Neural progenitor cell (in vitro differentiated cells): ENCODE results near the gene KISS1R.

Source experiments
- EZH2 ChIP-seq: fragments of 200-600 bp; sonication (generic); IDR thresholded peaks from 2 replicates; pipeline ENCODE4 v1.6.1; 2017; ENCODE audit warnings: antibody characterized with exemption, mild to moderate bottlenecking, moderate library complexity
- TF ChIP-seq, protein P1 (sequence below): fragments of 200-600 bp; sonication (generic); IDR thresholded peaks from 2 replicates; pipeline ENCODE4 v1.5.1; 2017; ENCODE audit warnings: antibody characterized with exemption, mild to moderate bottlenecking

DNA sequence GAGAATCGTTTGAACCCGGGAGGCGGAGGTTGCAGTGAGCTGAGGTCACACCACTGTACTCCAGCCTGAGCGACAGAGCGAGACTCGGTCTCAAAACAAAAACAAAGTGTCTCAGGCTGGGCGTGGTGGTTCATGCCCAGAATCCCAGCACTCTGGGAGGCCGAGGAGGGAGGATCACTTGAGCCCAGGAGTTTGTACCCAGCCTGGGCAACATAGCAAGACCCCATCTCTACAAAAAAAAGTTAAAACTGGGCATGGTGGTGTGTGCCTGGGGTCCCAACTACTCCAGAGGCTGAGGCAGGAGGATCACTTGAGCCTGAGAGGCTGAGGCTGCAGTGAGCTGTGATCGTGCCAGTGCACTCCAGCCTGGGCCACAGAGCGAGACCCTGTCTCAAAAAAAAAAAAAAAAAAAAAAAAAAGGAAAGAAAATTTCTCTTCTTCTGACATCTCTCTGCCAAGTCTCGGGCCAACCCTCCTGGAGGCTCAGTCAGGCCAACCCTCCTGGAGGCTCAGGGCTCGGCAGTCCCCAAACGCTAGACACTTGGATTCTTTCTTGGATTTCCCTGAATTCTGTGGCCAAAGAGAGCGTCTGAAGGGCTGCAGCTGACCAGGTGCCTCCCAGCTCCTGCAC lies 35.0 kb downstream of the KISS1R start:
- TF ChIP-seq, protein P1, sequence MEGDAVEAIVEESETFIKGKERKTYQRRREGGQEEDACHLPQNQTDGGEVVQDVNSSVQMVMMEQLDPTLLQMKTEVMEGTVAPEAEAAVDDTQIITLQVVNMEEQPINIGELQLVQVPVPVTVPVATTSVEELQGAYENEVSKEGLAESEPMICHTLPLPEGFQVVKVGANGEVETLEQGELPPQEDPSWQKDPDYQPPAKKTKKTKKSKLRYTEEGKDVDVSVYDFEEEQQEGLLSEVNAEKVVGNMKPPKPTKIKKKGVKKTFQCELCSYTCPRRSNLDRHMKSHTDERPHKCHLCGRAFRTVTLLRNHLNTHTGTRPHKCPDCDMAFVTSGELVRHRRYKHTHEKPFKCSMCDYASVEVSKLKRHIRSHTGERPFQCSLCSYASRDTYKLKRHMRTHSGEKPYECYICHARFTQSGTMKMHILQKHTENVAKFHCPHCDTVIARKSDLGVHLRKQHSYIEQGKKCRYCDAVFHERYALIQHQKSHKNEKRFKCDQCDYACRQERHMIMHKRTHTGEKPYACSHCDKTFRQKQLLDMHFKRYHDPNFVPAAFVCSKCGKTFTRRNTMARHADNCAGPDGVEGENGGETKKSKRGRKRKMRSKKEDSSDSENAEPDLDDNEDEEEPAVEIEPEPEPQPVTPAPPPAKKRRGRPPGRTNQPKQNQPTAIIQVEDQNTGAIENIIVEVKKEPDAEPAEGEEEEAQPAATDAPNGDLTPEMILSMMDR = no peak
- no peak for TF ChIP-seq EZH2
